HL-60 (cell line): Measurements from ENCODE around the gene RIC8B.

ENCODE experiments used
- DNase-seq, 2 experiments: peaks; one replicate each; pipeline ENCODE4 v3.0.0-alpha.2; 2010 to 2020; ENCODE audit warnings: low read depth in 1 of 2, low spot score in 1 of 2
- H3K27ac ChIP-seq: fragments of 250-450 bp; sonication (Bioruptor Pico); replicated peaks from 2 replicates; pipeline ENCODE4 v1.5.1; 2020; ENCODE audit warnings: mild to moderate bottlenecking, moderate library complexity
- H3K27me3 ChIP-seq: fragments of 250-450 bp; sonication (Bioruptor Pico); 2 replicates; pipeline ENCODE4 v1.5.1; 2021; ENCODE audit warnings: mild to moderate bottlenecking, moderate library complexity; ENCODE audit not compliant: insufficient read depth, poor library complexity, severe bottlenecking
- H3K4me3 ChIP-seq: replicated peaks from 2 replicates; pipeline ENCODE4 v1.5.1; 2011; ENCODE audit warnings: mild to moderate bottlenecking, control low read depth, low read length; ENCODE audit not compliant: insufficient read depth
- CTCF ChIP-seq: IDR thresholded peaks from one replicate; pipeline ENCODE4 v1.5.1; 2011; ENCODE audit warnings: low read length, control low read depth, inconsistent platforms; ENCODE audit not compliant: insufficient read depth
- GABPA ChIP-seq: IDR thresholded peaks from 2 replicates; pipeline ENCODE4 v1.6.1; 2012; ENCODE audit warnings: low read depth
- POLR2AphosphoS5 ChIP-seq: IDR thresholded peaks from 2 replicates; pipeline ENCODE4 v1.6.1; 2012; ENCODE audit warnings: low read depth
- REST ChIP-seq: IDR thresholded peaks from 2 replicates; pipeline ENCODE4 v1.6.1; 2012; ENCODE audit warnings: low read depth; ENCODE audit not compliant: insufficient replicate concordance
- SPI1 ChIP-seq: IDR thresholded peaks from 2 replicates; pipeline ENCODE4 v1.6.1; 2012; ENCODE audit warnings: low read depth, mild to moderate bottlenecking, borderline replicate concordance

Gene RIC8B

DNA sequence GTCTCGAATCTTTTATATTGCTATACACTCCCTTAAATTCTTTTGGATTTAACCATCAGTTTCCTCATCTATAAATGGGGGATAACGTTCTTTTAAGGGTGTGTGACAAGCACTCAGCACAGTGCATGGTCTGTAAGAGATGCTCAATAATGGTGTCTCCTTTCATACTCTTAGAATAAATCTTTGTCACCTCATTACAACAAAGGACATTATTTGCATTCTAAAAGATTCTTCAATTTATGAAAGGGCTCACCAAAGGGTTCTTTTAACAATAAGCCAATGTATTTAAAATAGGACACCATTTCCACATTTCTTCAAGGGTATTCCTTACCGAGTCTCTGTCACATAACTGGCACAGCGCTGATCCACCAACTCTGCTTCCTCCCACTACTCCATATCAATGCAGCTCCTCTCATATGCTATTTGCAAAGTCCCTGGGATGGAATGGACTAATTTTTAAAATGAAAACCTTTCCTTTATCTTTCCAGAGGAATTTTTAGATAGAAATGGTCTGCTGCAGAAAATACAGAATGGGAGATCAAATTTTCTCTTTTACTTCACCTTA is 29.2 kb upstream of the RIC8B start:
- no peak for DNase-seq
- peaks cover 11% of the 10 kb centered on the region for H3K27me3 ChIP-seq
- H3K4me3 ChIP-seq = no peak overlapping the region
- H3K27ac ChIP-seq = no peak overlapping the region
- TF ChIP-seq GABPA = no peak
- no peak for TF ChIP-seq POLR2AphosphoS5
- TF ChIP-seq REST = no peak
- no peak for TF ChIP-seq CTCF
- no peak for TF ChIP-seq SPI1

DNA sequence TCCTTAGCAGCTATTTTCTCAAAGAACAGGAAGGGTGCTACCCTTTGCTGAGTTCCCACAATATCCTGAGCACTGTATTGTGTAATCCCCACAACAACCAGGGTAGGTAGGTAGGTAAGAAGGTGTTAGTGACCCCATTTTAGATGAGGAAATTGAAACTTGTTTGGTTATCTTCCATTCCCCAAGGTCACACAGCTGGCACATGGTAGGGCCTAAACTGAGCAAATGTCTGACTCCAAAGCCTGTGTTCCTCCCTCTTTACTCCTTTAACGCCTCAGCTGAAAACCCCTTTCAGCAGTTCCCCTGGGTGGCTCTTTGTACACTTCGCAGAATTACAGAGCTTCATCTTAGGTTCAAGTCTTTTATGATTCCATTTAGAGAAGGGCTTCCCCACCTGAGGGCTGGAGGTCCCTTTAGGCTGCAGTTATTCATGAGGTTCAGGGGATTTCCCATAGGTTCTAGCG is 26.5 kb upstream of the RIC8B start:
- DNase-seq = no peak
- TF ChIP-seq GABPA = no peak
- Histone ChIP-seq H3K27me3 (peaks cover 11% of the 10 kb centered on the region), H3K4me3 (no peak overlapping the region), H3K27ac (no peak overlapping the region)

DNA sequence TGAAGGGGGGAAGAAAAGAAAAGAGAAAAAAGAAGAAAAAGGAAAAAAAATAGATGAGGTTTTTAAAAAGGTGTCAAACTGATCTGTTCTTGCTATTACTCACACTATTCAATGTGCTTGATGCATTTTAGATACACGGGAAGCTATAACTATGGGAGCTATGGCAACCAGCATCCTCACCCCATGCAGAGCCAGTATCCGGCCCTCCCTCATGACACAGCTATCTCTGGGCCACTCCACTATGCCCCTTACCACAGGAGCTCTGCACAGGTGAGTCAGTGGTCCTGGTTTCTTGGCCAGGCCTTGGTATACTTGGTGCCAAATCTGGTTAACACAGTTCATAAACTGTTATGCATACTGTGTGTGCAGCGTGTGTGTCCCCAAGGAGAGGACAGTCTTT is 24.0 kb upstream of the RIC8B start:
- DNase-seq = no peak
- Histone ChIP-seq H3K27ac (no peak overlapping the region), H3K4me3 (no peak overlapping the region), H3K27me3 (peaks cover 3% of the 10 kb centered on the region)
- no peak for TF ChIP-seq REST
- no peak for TF ChIP-seq CTCF
- TF ChIP-seq GABPA = no peak
- no peak for TF ChIP-seq POLR2AphosphoS5
- TF ChIP-seq SPI1 = no peak

GRCh38 chr12:106753526-106753925 is 21.0 kb upstream of the RIC8B start:
- H3K27me3 ChIP-seq = no peaks in the 10 kb centered on the region
- no peak overlapping the region for H3K4me3 ChIP-seq
- no peak for DNase-seq
- no peak overlapping the region for H3K27ac ChIP-seq
- TF ChIP-seq SPI1 = peak; percentile 43; the same call in 1 of the 2 replicates
- no peak for TF ChIP-seq REST
- TF ChIP-seq GABPA = no peak
